BE2C (cell line): Measurements from ENCODE around the gene SPTBN2.

Experiments used
- DNase-seq: peaks from one replicate; pipeline ENCODE4 v3.0.0-alpha.2; 2020
- H3K27me3 ChIP-seq: fragments of 250-450 bp; sonication (Bioruptor Pico); 2 replicates; pipeline ENCODE4 v1.5.1; 2020; ENCODE audit warnings: mild to moderate bottlenecking
- H3K36me3 ChIP-seq: fragments of 250-450 bp; sonication (Bioruptor Pico); 2 replicates; pipeline ENCODE4 v1.5.1; 2020; ENCODE audit warnings: mild to moderate bottlenecking
- H3K4me1 ChIP-seq: fragments of 250-450 bp; sonication (Bioruptor Pico); 2 replicates; pipeline ENCODE4 v1.5.1; 2020
- H3K4me3 ChIP-seq: 2 replicates; pipeline ENCODE4 v1.5.1; 2011; ENCODE audit warnings: low read depth, low read length
- H3K9me3 ChIP-seq: fragments of 250-450 bp; sonication (Bioruptor Pico); 2 replicates; pipeline ENCODE4 v1.5.1; 2020
- TF ChIP-seq, protein P1 (sequence below): IDR thresholded peaks from 2 replicates; pipeline ENCODE4 v1.5.1; 2012; ENCODE audit warnings: mild to moderate bottlenecking, low read depth, low read length

SPTBN2 gene

DNA sequence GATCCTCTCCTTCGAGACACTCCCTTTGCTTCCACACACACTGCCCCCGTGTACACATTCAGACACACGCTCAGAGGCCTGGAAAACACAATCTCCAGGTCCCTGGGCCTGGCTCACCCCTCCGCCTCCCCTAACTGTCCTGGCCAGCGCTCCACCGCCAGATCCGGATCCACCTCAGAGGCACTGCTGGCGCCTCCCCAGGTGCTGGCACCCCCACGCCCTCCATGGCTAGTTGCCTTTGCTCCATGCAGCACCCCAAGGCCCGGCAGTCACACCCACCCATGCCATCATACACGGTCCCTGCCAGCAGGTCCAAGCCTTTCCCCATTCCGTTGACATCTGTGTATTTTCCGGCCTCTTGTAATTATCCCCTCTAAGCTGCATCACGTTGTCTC, 11.1 kb downstream of the SPTBN2 start:
- DNase-seq = no peak
- Histone ChIP-seq H3K4me1 (no peaks in the 10 kb centered on the region; the same call in 1 of the 2 replicates), H3K4me3 (no peak overlapping the region), H3K36me3 (peaks cover 39% of the 10 kb centered on the region), H3K9me3 (no peaks in the 10 kb centered on the region), H3K27me3 (no peaks in the 10 kb centered on the region)
- TF ChIP-seq, protein P1, sequence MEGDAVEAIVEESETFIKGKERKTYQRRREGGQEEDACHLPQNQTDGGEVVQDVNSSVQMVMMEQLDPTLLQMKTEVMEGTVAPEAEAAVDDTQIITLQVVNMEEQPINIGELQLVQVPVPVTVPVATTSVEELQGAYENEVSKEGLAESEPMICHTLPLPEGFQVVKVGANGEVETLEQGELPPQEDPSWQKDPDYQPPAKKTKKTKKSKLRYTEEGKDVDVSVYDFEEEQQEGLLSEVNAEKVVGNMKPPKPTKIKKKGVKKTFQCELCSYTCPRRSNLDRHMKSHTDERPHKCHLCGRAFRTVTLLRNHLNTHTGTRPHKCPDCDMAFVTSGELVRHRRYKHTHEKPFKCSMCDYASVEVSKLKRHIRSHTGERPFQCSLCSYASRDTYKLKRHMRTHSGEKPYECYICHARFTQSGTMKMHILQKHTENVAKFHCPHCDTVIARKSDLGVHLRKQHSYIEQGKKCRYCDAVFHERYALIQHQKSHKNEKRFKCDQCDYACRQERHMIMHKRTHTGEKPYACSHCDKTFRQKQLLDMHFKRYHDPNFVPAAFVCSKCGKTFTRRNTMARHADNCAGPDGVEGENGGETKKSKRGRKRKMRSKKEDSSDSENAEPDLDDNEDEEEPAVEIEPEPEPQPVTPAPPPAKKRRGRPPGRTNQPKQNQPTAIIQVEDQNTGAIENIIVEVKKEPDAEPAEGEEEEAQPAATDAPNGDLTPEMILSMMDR = no peak

DNA sequence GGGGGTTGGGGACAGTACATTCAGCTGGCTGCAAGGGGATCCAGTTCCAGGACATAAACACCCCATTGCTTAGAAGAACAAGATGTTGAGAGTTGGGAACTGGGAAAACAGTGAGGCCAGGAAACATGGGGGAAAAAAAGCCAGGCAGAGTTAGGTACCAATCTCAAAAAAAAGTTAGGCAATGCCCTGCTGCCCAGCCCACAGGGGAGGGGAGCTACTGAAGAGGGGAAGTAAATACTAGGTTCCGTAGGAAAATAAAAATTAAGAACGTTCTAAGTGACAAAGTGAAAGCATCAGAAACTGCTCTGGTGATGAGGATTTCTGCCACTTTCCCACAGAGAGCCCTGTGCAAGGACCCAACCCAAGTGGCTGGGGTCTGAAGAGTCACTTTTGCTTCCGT, 12.0 kb downstream of the SPTBN2 start:
- Histone ChIP-seq H3K4me3 (no peak overlapping the region), H3K9me3 (no peaks in the 10 kb centered on the region), H3K4me1 (no peaks in the 10 kb centered on the region; the same call in 1 of the 2 replicates), H3K36me3 (peaks cover 39% of the 10 kb centered on the region), H3K27me3 (no peaks in the 10 kb centered on the region)
- DNase-seq = no peak
- TF ChIP-seq, protein P1 = no peak

DNA sequence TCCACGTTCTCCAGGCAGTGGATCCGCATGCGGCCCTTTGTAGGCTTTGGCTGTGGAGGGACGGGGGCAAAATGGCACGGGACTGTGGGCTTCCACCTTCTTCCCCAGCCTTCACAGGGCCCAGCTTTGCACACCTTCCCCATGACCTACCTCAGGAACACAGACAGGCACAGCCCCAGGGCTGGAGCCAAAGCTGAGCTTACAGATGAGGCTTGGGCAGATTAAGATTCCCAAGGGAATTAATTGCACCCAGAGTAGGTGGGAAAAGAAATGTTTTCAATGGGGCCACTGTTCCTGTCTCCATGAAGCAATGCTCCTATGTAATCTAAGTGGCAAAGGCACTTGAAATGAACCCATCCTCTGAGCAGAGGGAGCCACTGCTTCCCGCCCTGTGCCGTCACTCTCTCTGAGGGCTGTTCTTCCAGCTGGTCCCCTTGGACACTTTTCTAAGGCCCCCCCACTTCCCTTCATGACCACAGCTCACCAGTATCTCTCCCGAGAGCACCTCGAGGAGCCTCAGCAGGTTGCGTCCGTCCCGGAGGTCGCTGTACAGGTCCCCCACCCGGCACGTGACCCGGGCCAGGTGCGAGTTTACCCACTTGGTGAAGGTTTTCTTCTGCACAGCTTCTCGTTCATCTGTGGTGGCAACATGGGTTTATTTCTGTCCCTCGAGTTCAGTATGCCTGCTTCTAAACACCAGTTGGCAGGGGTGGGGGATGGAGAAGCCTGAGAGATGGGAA, 13.5 kb downstream of the SPTBN2 start:
- peaks cover 43% of the 10 kb centered on the region for H3K36me3 ChIP-seq
- no peaks in the 10 kb centered on the region for H3K27me3 ChIP-seq
- DNase-seq = no peak
- no peaks in the 10 kb centered on the region for H3K9me3 ChIP-seq
- TF ChIP-seq, protein P1 = no peak
- no peak overlapping the region for H3K4me3 ChIP-seq
- no peaks in the 10 kb centered on the region; the same call in 1 of the 2 replicates for H3K4me1 ChIP-seq

DNA sequence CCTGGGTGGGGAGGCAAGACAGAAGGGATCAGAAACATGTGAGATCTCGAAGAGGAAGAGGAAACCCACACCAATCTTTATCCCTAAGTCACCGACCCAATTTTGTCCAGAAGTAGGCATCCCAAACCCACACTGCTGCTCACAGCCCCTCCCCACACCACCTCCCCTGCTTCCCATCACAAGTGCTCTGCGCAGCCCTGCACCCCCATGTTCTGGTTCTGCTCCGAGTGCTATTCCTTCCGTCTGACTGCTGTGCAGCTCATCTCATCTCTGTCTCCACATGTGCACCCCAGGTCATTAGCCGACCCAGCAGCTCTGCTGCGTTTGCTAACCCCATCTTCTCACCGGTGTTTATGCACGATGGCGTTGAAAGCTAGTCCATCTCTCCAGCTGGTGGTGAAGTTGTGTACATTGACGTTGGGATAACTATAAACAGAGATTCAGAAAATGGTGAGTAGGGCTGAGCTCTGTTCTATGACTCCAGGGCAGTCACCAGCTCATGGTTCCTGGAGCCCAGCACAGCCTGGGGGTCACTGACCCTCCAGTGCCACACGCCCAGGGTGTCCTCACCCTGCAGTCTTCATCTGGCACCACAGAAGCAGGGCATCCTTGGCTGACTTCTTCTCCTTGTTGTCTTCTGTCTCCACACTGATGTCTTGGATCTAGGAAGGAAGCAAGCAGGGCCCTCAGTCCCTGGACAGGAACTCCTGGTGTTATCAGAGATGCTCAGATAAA, 15.1 kb downstream of the SPTBN2 start:
- TF ChIP-seq, protein P1 = no peak
- no peaks in the 10 kb centered on the region for H3K9me3 ChIP-seq
- H3K4me1 ChIP-seq = no peaks in the 10 kb centered on the region
- peaks cover 44% of the 10 kb centered on the region for H3K36me3 ChIP-seq
- no peaks in the 10 kb centered on the region for H3K27me3 ChIP-seq
- H3K4me3 ChIP-seq = no peak overlapping the region
- no peak for DNase-seq

DNA sequence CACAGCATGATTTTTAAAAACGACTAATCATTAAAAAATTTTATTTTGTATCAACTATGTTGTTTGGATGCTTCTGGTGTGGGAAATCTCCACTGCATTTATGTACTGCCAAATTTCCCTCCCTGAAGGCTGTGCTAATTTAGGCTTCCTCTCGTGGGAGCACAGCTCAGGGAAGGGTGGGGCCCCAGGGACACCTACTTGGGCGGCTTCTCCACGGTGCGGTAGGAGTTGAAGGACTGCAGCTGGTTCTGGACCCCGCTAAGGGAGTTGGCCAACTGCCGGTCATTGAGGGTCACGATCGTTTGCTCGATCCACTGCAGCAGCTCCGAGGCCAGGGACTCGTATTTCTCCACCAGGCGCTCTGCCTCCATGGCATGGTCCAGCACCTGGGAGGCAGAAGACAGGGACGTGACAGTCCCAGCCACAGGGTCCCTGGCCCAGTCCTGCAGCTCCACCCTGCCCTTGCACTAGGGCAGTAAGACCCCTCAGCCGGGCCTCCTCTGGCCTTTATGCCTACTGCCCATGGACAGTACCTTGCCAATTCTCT, 18.6 kb downstream of the SPTBN2 start:
- Histone ChIP-seq H3K27me3 (no peaks in the 10 kb centered on the region), H3K36me3 (peaks cover 64% of the 10 kb centered on the region), H3K4me1 (no peaks in the 10 kb centered on the region), H3K9me3 (no peaks in the 10 kb centered on the region), H3K4me3 (no peak overlapping the region)
- DNase-seq = no peak
- TF ChIP-seq, protein P1 = no peak

DNA sequence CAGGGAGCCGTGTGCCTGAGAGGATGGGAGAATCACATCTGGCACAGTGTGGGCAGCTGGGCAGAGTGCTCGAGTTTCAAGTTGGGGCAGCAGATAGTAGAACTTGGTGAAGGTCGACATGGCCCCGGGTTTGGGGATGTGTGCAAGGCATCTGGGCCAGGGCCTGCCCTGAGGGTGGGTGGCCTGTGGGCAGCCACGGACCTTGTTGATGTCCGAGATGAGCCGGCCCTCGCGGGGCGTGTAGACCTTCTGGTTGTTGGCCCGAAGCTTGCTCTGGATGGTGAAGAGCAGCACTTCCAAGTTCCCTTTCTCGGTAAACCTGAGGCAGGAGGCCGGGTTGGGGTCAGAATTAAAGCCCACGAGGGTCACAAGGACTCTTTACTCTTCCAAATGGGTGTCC, 20.3 kb downstream of the SPTBN2 start:
- Histone ChIP-seq H3K36me3 (peaks cover 53% of the 10 kb centered on the region), H3K4me3 (no peak overlapping the region), H3K9me3 (no peaks in the 10 kb centered on the region), H3K27me3 (no peaks in the 10 kb centered on the region), H3K4me1 (no peaks in the 10 kb centered on the region)
- TF ChIP-seq, protein P1 = no peak
- DNase-seq = no peak
